ENCODE measurements around the gene ULK2.

GRCh38 chr17:19768046-19768782 is 99.5 kb downstream of the ULK2 start:
- TF ChIP-seq CTCF (conservative IDR thresholded peaks at IDR 0.05) (no peak), ZFX (IDR thresholded peaks at IDR 0.05) (no peak)
